ENCODE measurements around the gene RDH11.
A peak's percentile ranks its signal among the peaks of the same experiment; 100 is the strongest.
"Not testable (repeated sequence)": the region's sequence is repeated elsewhere in the genome, so short reads cannot be mapped to it uniquely, and the experiment has no call there.

RDH11 gene, protein sequence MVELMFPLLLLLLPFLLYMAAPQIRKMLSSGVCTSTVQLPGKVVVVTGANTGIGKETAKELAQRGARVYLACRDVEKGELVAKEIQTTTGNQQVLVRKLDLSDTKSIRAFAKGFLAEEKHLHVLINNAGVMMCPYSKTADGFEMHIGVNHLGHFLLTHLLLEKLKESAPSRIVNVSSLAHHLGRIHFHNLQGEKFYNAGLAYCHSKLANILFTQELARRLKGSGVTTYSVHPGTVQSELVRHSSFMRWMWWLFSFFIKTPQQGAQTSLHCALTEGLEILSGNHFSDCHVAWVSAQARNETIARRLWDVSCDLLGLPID
- 40.9 to 73.7 (median 73.7) reads per million in 3 experiments for total RNA-seq

DNA sequence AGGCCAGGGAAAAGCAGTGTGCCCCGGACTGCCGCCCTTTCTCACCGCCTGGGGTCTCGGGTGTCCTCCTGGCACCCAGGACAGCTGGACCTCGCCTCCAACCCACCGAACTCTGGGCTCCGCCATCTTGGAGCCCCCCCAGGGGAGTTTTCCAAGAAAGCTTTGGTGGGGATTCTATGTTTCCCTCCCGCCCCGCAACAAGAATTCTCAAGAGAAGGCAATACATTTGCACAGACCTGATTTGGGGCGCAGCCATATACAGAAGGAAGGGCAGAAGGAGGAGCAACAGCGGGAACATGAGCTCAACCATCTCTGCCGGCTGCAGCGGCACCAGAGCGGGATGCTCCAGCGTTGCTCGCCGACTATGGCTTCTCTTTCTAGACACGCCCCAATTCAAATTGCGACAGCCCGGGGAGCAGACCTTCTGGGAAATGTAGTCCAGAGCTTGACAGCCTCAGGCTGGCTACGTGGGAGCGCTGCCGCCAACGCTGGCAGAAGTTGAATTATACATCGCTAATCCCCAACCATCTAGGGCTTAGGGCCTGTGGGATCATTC lies at the start of gene RDH11:
Gene RDH11 (minus strand): TSS at position 371 of the 556 bp plus-strand sequence. CDS start 61 bp downstream, at position 310.
- DNase-seq = peak; percentile 84

DNA sequence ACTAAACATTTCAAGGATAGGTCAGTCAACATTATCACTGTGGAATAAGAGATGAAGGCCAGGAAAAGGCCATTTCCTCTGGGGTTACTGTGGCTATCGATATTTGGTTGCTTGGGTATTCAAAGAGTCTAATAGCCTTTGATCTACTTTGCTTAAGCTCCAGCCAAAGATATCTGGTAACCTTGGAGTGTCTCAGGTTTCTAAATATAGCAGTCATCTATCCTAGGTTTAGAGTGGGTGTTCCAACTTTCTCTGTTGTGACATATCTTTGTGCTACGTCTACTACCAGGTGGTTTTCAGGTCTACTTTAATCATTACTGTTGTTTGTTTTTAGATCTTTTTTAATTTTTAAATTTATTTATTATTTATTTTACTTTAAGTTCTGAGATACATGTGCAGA lies 48.5 kb upstream of the RDH11 start:
- DNase-seq = no peak

DNA sequence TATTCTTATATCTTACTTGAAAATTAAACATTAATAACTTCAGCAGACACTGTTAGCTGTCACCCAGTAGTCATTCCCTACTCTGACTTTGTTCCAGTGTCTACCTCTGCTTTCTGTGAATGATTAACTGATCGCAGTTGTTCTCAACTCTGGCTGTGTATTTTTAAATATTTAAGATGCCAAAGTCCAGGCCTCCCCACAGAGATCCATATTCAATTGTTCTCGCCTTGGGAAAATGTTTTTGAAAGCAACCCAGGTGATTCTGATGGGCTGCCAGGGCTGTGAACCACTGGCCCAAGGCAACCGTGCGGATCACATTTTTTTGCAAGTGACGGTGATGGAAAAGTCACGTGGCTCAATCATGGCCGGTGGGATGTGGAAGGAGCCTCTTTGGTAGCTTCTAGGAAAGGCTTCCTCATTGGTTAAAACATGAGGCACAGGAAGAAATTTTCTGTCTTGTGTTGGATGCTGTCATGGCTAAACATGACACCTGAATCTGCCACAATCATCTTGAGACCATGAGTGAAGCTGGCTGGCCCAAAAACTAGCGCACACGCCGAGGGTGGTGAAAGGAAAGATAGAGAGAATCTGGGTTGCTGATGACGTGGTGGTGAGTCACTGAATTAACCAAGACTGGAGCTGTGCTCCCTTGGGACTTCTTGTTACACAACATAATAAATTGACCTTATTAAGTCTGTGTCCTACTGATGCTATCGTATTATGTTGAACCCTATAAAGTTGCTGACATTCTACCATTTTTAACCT lies 43.4 kb upstream of the RDH11 start:
- no peak for DNase-seq

DNA sequence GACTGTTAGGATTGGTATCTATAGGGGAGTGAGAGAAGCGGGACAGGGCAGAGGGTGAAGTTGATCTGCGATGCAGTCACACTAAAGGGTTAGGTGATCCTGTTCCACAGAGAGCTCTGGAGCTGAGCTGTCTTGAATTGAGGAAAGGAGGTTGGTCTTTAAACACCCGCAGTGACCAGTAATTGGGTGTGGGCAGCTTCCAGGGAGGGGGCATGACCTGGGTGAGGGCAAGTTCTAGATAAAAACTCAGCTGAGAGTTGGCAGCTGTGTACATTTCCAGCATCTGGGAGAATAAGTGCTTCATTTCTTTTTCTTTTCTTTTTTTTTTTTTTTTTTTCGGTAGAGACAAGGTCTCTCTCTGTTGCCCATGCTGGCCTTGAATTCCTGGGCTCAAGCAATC lies 41.2 kb upstream of the RDH11 start:
- DNase-seq = no peak

DNA sequence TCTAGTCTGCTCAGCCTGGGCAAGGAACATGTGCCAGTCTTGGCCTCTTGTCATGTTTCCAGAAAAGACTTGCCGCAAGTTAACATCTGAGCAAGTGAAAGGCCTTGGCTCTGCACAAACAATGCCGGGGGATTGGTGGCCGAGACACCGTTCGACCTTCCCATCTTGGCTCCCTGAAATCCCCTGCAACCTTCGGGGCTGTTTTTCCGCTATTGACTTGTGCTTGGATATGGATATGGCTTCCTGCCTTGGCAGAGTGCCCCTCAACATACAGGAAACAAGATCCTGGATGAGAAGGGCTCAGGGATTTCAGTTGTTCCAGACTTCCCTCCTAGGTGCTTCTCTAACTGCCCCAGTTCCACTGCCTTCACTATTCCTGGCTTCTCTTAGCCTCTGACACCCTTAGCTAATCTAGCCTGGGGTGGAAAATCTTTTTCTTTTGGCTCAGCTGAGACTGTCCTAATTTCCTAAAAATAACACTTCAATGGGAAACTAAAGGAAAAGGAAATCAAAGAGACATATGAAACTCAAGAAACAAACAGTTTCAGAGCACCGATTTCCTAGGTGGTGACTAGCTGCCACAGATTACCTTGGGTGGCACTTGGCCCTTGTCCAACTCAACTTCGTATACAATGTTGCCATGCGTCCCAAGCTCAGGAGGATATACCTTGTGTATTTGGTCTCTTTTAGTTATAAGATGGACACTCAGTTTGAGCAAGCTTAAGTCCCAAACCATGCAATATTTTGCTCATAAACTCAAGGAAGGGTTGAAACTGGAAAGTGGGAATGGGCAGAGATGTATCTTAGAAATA lies 40.0 kb upstream of the RDH11 start:
- no peak for DNase-seq

DNA sequence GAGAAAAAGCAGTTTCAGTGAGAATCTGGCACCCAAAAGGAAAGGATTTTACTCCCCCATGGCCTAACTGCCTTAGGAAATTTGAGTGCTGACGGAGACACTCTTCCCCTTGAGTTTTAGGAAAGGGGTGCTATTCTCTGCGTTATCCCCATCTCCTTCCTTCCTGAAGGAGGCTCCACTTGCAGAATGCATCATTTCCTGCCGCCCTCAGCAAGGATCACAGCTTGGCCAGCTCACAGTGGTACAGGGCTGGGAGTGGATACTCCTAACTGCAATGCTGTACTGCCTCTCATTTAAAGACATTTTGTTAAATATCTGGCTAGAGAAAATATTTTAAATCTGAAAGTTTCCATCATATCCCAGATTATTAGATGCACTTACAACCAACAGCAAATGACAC lies 39.1 kb upstream of the RDH11 start:
- DNase-seq = no peak

DNA sequence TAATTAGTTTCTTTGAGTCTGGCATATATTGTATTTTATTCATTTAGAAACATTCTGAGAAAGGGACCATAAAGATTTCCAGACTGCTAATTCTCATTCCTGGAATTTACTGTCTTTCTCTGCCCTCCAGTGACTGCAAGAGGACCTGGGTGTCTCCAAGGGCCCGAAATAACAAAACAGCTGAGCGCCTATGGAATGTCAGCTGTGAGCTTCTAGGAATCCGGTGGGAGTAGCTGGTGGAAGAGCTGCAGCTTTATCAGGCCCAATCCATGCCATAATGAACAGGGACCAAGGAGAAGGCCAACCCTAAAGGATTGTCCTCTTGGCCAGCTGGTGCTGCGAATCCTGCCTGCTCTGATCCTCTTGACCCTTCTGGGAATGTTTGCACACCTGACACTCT lies 38.1 kb upstream of the RDH11 start:
- no peak for DNase-seq

DNA sequence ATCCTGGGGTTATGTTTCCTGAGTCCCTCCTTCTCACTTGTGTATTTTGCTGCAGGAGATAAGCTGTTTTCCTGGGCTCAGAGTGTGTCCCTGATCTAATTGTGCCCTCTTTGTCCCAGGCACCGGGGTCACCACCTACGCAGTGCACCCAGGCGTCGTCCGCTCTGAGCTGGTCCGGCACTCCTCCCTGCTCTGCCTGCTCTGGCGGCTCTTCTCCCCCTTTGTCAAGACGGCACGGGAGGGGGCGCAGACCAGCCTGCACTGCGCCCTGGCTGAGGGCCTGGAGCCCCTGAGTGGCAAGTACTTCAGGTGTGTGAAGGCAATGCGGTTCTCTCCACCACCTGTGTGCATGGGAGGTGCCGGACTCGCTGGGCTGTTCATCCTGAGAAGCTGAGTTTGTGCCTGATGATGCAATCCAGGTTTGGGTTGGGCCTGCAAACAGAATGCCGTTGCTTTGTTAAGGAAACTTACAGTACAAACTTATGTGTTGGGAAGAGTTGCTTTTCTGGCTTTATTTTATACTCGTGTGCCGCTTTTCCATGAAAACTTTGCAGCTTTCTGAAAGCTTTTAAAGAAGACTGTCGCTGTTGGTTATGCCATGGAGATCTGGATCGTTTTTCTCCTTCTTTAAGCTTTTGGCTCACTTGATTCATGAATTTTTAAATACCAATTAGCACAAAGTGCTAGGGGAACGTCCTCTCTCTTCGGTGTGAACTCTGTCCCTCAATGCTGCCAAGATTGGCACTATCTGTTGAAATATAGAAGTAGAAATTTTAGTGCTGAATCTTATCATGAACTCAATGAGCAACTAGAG lies 33.7 kb upstream of the RDH11 start:
- no peak for DNase-seq

DNA sequence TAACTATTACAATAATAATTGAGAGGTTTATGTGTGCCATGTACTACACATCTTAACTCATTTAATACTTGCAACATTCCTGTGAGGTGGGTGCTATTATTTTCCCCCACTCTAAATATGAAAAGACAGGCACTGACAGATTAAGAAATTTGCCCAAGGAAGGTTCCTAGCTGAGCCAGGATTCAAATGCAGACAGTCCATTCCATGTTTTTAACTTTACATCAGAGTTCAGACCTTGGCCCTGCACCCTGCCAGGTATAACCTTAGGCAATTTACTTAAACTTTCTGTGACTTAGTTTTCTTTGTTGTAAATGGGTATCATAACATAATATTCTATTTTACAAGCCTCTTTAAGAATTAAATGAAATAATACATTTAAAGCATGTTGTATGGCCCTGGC lies 32.7 kb upstream of the RDH11 start:
- DNase-seq = no peak

DNA sequence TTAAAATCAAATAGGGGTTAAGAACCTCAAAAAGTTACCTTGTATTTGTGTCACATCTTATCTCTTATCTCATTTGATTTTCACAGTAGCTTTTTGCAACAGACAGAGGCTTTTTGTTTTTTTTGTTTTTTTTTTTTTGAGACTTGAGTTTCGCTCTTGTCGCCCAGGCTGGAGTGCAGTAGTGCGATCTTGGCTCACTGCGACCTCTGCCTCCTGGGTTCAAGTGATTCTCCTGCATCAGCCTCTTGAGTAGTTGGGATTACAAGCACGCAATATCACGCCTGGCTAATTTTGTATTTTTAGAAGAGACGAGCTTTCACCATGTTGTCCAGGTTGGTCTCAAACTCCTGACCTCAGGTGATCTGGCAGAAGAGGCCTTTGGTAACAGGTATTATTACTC lies 31.8 kb upstream of the RDH11 start:
- no peak for DNase-seq

DNA sequence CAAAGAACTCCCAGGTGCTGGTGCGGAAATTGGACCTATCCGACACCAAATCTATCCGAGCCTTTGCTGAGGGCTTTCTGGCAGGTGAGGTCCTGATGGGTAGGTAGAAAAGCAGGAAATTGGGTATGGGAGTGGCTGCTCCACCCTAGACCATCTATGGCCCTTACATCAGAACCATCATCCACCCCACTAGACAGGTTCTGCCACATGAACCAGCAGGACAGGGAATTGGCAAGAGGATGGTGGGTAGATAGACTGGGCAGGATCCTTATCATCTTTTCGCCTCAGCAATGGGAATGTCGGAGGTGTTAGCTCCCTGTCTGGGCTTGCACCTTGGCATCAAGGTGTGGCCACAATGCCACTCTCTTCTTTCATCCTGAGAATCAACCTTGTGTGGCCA lies 29.6 kb upstream of the RDH11 start:
- DNase-seq = no peak

DNA sequence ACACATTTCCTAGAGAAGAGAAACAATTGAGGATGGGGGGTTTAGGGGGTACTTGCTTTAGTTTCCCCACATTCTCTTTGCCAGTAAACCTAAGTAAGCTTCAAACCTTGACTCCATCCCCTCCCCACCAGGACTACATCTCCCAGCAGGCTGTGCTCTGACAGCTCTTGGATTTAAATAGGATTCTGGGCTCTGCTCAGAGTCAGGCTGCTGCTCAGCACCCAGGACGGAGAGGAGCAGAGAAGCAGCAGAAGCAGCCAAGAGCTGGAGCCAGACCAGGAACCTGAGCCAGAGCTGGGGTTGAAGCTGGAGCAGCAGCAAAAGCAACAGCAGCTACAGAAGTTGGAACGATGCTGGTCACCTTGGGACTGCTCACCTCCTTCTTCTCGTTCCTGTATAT lies 26.7 kb upstream of the RDH11 start:
- DNase-seq = no peak

DNA sequence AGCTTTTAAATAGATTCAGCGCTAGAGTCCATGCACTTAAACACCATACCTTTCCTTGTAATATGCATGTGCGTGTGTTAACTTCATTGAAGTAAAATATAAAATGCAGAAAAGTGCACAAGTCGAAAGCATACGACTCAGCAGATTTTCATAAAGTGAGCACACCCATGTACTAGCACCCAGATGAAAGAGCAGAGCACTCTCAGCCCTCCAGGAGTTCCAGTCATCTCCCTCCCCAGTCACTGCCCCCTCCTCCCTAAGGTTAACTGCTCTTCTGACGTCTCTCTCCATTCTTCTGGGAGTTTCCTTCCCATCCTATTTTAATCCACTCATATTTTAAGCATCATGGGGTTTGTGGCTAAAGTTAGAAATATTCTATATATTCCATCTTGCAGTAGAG lies 26.3 kb upstream of the RDH11 start:
- no peak for DNase-seq

DNA sequence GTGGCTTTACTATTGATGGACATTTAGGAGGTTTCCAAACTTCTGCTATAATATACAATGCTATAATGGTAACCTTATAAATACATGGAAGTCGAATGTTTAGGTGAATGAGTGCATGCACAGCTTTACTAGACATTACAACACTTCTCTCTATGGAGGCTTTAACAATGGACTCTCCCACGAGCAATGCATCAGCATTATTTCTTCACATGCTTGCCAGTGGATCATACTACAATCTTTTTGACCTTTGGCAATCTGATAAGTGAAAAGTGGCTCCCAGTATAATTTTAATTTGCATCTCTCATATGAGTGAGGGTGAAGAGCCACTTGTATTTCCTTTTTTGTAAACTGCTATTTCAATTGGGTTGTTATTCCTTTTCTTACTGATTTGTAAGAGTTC lies 24.3 kb upstream of the RDH11 start:
- no peak for DNase-seq

DNA sequence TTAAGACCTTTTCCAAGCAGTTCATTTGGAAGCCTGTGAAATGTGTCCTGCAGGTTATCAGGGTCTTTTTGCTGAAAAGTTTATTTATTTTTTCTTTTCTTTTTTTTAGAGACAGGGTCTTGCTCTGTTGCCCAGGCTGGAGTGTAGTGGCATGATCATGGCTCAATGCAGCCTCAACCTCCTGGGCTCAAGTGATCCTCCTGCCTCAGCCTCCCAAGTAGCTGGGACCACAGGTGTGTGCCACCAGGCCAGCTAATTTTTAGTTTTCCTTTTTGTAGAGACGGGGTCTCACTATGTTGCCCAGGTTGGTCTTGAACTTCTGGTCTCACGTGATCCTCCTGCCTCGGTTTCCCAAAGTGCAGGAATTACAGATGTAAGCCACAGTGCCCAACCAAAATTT lies 23.8 kb upstream of the RDH11 start:
- DNase-seq = not testable (repeated sequence)

DNA sequence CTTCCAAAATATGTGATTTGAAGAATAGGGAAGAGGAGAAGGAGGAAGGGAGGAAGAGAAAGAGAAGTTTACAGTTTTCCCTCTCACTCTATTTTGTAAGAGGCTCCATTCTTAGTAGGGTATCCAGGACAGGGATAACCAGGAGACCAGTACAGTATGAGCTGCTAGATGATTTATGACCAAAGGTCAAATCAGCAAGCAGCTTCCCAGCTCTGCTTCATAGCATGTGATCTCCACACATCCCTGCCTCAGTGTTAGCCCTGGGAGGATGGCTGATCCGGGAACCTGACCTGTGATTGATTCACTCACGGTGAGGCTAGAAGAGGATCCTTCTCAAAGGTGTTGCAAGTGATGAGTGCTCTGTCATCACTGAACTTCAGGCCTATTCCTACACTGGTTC lies 22.7 kb upstream of the RDH11 start:
- no peak for DNase-seq

DNA sequence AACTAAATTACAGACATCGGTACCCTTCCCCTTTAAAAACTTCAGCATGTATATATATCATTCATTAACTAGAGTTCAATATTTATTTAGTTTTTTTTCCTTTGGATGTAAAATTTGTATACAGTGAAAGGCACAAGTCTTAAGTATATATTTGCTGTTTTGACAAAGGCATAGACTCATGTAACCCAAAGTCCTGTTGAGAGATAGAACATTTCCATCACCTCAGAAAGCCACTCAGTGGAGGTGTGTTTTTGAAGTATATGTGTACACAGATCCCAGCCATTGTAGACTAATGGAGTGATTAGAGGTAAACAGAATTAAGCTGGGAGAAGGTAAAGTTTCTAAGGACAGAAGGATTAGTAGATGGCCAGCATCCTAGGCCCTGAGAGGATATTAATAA lies 21.5 kb upstream of the RDH11 start:
- DNase-seq = no peak

DNA sequence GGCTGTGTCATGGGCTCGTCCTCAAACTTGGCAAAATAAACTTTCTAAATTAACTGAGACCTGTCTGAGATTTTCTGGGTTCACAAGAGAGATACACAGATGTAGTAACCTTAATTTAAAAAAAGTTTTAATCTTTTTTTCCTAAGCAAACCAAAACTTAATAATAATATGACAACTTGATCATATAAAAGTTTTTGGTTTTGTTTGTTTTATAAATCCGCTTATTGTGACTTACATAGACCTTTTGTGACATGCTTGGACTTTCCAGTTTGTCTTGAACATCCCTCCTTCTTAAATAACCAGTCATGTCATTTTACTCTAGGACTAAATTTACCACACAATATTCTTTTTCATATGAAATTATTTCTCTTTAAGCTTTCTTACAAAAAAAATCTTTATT lies 14.6 kb upstream of the RDH11 start:
- DNase-seq = no peak

DNA sequence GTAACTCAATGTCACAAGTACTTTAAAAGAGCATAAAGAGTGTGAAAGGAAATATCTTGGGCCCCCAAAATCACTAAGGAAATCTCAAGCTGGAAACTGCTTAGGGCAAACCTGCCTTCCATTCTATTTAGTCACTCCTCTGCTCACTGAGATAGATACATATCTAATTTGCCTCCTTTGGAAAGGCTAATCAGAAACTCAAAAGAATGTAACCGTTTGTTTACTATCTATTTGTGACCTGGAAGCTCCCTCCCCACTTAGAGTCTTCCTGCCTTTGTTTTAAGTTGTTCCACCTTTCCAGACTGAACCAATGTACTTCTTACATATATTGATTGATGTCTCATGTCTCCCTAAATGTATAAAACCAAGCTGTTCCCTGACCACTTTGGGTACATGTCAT lies 14.2 kb upstream of the RDH11 start:
- DNase-seq = not testable (repeated sequence)

DNA sequence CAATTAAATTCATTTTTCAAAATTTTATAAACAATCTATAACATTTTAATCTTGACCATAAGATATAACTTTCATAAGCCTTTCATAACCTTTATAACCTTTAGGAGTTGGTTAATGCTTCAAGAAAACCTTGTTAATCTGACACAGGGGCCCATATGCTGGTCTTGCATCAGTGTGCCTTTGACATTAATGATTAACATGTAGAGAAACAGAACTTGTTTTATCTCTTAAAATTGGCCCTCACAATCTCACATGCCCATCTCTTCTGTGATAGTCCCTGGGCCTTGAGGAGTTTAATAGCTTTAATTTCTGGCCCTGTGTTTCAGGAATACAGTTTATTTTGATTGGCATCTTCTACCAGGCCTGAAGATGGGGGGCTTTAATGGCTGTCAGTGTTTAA lies 13.8 kb upstream of the RDH11 start:
- DNase-seq = not testable (repeated sequence)

DNA sequence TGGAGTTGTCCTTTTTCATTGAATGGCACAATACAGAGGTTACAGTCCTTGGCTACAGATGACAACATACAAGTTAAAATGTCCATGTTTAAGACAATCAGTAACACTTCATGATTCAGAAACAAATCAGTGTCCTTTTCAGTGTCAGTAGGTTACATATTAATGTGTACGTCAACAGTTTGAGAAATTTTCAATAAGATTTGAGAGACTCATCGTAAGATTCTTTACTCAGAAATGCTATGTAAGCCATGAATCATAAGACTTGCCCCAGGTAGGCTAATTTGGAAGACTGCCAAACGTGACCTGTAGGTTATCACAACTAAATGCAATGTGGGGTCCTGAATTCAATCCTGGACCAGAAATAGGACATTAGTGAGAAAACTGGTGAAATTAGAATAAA lies 9.6 kb upstream of the RDH11 start:
- no peak for DNase-seq

DNA sequence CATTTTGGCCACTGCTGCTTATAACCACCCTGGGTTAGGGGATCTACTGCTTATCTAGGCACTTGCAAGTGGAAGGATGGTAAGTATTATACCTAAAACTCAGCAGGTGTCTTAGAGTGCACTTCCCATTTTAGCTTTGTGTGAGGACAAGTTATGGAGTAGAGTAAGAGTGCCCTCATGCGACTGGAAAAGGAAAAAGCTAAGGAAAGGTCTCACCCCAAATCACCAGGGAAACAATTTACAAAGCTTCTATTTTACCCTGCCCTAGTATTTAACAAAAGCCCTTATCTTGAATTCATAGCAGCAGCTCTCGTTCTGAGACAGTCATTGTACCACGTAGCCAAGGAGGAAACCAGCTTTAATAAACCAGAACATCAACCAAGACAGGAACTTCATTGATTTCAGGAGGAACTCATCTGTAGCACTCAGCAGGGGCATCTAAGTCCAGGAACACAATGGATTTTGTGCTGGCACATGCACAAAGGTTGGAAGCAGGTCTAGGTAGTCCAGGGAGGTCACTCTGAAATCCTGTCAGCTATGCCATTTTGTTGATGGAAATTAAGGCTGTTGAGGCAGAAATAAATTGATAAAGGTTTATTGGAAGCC lies 9.0 kb upstream of the RDH11 start:
- peak; percentile 42 for DNase-seq
